ENCODE results near the gene RAB34.

DNA sequence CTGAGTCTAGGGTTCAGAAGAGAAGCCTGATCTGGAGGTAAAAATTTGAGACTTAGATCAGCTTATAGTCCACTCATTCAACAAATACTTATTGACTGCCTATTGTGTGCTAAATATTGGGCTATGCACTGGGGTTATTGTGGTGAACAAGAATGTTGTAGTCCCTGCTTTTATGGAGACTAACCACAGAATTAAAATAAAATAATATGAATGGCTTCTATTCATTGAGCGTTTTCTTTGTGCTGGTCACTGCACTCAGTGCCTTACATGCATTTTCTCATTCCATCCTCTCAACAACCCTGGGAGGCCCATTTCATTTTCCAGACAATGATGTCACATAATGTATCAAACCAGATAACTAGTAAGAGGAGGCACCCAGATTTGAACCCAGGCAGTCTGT, 15.7 kb upstream of the RAB34 start:
- TF ChIP-seq, protein P1, sequence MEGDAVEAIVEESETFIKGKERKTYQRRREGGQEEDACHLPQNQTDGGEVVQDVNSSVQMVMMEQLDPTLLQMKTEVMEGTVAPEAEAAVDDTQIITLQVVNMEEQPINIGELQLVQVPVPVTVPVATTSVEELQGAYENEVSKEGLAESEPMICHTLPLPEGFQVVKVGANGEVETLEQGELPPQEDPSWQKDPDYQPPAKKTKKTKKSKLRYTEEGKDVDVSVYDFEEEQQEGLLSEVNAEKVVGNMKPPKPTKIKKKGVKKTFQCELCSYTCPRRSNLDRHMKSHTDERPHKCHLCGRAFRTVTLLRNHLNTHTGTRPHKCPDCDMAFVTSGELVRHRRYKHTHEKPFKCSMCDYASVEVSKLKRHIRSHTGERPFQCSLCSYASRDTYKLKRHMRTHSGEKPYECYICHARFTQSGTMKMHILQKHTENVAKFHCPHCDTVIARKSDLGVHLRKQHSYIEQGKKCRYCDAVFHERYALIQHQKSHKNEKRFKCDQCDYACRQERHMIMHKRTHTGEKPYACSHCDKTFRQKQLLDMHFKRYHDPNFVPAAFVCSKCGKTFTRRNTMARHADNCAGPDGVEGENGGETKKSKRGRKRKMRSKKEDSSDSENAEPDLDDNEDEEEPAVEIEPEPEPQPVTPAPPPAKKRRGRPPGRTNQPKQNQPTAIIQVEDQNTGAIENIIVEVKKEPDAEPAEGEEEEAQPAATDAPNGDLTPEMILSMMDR (IDR thresholded peaks at IDR 0.05; ENCODE audit: insufficient read depth, low read length, poor library complexity, severe bottlenecking) = no peak
- TF ChIP-seq EZH2phosphoT487 (conservative IDR thresholded peaks at IDR 0.05; ENCODE audit: low read length) = no peak

Measured in SU-DHL-6 (cell line).